ENCODE data around the gene AKIP1.
"Not testable (repeated sequence)": the region's sequence is repeated elsewhere in the genome, so short reads cannot be mapped to it uniquely, and the experiment has no call there.

AKIP1 gene, protein sequence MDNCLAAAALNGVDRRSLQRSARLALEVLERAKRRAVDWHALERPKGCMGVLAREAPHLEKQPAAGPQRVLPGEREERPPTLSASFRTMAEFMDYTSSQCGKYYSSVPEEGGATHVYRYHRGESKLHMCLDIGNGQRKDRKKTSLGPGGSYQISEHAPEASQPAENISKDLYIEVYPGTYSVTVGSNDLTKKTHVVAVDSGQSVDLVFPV

DNA sequence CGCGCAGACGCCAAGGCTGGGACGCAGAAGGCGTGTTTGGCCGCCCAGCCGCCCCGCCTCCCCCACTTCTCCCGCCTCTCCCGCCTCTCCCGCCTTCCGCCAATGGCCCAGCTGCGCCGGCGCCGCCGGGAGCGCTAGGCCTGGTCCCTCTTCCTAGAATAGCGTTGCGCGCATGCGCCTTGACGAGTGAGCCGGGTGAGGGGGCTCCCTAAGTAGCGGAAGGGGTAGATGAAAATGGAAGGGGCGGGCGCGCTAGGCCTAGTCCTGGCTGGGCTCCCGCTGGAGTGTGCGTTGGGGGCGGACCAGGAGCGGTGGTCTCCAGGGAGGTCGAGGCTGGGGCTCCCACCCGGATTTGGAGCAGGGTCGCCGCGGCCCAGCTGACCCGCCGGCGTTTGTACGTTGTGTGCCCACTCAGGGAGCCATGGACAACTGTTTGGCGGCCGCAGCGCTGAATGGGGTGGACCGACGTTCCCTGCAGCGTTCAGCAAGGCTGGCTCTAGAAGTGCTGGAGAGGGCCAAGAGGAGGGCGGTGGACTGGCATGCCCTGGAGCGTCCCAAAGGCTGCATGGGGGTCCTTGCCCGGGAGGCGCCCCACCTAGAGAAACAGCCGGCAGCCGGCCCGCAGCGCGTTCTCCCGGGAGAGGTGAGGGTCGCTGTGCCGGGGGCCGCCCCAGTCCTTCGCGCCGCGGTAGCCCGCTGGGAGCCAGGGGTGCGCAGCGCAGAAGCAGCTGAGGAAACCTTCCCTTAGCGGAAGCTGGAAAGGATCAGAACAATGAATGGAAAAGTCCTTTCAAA, at the start of gene AKIP1:
AKIP1 (plus strand) TSS at position 161 of the 795 bp plus-strand sequence; CDS start at position 422, 261 bp downstream.
- DNase-seq: peak; percentile 95 to 98

DNA sequence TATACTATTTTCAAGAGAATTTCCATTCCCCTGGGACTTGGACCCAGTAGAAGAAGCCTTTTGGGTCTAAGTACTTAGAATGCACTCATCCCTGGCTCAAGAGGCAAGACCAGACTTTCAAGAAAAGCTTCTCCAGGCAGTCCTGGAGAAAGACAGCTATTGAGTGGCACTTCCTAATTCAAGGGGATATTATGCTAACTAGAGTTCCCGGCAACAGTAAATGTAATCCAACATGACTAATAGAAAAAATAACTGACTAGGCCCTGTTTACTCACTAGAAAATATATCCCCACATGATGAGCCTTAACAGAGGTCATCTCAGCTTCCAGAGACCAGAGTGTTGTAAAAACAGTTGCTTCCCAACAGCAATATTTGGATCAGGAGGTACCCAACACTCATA, 47.2 kb upstream of the AKIP1 start:
- DNase-seq: no peak

DNA sequence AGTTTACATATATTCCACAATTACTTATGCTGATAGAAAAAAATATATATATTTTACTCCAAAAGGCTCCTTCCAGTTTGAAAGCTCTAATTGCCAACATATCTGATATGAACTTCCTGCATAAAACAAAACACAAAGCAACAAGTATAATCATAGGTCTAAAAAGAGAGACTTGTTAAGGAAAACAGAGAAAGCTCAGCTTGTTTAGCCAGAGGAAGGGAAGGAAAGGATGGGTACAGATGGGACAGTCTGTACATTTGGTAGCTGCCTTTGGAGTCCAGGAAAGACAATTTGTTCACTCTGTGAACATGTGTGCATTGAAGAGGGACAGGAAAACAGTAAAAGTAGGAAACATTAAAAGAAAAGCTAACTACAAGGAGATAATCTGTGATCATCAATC, 45.7 kb upstream of the AKIP1 start:
- no peak for DNase-seq

DNA sequence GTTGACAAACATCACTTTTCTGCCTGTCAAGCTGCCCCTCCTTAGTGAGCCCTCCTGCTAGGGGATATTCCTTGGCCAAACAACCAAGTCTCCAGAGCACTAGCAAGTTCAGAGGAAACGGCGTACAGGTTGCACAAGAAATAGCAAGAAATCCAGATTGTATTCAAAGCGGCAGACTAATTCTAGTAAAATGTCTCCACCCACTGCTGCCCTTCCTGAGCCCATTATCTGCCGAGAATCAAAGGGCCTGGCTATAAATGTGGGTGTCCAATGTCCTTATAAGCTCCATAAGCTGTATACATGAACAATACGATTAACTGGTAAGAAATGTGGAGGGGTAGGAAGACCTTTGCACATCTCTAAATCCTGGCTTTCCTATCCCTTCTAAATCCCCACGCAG, 44.0 kb upstream of the AKIP1 start:
- peak in 1 of 2 experiments; percentile 12 for DNase-seq

DNA sequence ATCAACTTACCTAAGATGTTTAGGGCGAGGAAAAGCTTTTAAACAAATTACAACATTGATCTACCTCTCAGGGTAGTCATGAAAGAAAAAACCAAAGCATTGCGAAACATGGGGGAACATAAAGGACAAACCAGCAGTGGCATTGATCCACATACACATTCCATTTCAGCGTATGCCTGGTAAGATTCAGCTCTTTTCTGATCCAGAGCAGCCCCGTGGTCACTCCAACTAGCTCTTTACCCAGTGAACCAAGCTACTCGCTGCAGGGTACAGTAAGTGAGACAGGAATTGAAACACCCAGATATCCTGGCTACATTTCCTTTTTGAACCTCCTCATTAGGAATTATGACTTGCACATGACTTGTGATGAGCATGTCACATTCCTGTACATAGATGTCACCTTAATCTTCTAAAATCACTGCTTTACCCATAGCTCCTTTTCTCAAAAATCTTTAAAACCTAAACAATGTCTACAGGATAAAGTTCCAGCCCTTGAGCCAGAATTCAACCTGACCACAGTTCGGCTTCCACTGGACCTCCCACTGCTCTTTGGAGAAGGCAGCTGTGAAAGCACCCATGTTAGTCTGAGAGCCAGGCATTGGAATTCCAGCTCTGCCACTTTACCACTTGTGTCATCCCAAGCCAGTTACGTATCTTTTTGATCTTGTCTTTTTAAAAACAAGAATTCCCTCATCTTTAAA, 42.9 kb upstream of the AKIP1 start:
- no peak for DNase-seq

DNA sequence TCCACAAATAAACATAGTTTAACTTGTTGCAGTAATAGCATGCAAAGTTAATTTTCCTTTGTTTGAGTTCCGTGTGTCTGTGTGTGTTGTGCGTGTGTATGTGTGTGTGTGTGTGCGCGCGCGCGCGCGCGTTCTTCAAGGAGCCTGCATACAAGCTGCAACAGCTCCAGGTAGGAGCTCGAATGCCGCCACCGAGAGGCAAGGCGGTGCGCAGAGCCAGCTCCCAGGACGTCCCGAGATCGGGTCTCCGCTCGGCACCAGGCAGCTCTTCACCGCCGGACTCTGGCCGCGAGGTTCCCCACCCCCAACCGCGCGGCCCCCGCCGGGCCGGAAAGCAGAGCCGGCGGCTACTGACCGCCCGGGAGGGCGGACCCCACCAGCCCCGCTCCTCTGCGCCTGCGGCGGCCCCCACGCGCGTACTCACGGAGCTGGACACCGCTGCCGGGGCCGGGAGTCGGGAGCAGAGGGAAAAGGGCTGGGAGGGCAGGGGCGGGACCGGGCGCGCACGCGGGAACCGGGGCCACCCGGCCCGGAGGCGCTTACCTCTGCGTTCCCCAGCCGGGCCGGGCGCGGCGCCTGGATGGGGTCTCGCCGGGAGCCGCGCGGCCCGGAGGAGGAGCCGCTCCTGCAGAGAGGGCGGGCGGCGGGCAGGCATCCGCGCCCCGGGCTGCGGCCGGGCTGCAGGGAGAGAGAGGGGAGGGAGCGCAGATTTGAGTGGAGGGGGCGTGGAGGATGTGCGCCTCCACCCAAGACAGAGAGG, 40.4 kb upstream of the AKIP1 start:
- peak; percentile 67 to 84 for DNase-seq

DNA sequence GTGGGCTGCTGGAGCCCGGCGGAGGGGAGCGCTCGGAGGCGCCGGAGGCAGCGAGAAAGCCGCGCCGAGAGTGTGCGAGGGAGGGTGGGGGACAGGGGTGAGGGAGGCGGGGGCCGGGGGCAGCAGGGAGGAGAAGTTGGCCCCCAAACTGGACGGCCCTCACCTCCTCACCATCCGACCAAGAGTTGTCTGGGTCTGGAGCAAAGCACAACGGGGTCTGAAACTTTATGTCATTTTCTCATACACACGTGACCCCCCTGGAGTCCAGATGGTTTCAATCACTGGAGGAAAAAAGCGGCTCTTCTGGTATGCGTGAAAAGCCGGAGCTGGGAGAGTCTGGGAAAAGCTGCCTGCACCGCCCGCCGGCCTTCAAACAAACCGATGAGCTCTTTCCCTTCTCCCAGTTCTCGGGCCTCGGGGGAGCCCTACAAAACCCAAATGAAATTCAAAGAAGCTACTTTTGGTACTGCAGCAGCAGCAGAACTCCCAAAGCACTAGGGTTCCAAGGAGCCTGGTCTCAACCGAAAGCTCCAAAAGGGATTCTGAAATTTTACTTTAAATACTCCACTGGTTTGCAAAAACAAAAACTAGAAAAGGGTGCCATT, 39.7 kb upstream of the AKIP1 start:
- peak; percentile 56 to 70 for DNase-seq

DNA sequence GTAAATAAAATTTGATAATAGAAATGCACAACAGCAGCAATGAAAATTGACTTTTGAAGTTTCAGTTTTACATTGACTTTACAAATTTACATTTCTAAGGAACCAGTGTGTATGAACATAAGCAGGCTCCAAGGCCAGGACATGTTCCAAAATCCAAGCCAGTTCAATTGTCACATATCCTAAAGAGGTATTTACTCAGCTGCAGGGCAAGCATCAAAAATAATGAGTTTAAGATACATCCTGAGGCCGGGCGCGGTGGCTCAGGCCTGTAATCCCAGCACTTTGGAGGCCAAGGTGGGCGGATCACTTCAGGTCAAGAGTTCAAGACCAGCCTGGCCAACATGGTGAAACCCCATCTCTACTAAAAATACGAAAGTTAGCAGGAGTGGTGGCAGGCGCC, 39.0 kb upstream of the AKIP1 start:
- DNase-seq: no peak

DNA sequence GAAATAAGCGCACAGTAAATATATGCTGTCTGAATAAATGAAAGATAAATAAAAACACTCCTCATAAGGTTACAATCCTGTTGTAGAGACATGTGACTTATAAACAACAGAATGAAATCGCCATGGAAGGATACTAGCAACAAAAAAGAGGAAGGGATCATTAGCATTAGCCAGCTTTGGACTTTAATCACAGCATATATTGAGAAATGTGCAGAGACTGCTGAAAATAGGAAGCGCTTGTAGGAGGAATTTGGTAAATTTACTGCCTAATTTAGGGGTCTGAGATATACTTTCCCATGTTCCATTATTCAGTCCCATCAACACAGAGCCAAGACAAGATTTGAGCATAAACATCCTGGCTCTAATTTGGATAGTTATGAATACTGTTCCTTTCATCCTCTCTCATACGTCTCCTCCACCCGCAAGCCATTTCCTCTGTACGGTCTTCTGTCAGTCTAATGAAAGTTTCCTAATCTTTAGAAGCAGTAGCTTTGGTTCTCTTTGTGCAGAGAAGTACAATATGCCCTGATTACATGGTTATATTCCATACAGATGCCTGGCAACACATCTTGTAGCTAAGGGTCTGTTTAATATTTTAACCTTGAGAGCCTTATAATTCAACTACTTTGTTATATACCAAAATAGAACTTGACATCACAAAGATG, 37.1 kb upstream of the AKIP1 start:
- no peak for DNase-seq

DNA sequence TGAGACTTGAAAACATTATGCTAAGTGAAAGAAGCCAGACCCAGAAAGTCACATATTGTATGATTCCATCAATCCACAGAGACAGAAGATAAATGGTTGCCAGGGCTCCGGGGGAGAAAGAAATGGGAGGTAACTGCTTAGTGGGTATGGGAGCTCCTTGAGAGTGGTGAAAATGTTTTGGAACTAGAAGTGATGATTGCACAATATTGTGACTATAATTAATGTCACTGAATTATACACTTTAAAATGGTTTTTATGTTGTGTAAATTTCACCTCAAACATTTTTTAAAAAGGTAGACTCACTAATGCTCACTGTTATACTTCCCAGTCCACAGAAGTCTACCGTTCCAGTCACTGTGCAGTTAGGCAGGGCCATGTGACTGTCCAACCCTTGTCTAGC, 32.2 kb upstream of the AKIP1 start:
- DNase-seq: no peak

DNA sequence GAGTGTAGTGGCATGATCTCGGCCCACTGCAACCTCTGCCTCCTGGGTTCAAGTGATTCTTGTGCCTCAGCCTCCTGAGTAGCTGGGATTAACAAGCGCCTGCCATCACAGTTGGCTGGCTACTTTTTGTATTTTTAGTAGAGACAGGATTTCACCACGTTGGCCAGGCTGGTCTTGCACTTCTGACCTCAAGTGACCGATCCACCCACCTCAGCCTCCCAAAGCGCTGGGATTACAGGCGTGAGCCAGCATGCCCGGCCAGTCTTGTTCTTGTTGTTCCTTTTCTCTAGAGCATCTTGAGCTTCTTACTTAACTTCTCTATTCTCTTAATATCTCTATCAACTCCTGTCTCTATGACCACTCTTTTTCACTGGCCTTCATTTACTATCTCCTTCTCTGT, 29.4 kb upstream of the AKIP1 start:
- DNase-seq: not testable (repeated sequence)

DNA sequence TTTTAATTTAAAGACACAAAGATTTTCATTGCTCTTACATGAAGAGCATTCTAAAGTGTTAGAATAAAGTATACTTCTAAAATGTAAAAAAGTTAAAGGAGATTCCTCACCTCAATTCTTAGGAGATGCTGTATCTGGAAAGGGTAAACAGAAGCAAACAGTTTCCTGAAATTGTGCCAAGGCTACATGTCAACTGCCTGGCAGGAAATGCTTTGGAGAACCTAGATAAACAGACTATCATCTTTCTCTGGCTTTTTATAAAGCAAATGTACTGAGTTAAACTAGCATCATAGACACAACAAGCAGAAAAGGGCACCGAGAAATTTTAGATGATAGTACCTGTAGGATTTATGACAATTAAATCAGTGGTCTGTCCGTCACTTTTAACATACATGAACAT, 24.7 kb upstream of the AKIP1 start:
- DNase-seq: no peak

DNA sequence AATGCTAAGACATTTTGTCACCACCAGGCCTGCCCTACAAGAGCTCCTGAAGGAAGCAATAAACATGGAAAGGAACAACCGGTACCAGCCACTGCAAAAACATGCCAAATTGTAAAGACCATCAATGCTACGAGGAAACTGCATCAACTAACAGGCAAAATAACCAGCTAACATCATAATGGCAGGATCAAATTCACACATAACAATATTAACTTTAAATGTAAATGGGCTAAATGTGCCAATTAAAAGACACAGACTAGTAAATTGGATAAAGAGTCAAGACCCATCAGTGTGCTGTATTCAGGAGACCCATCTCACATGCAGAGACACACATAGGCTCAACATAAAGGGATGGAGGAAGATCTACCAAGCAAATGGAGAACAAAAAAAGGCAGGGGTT, 19.8 kb upstream of the AKIP1 start:
- DNase-seq: not testable (repeated sequence)

DNA sequence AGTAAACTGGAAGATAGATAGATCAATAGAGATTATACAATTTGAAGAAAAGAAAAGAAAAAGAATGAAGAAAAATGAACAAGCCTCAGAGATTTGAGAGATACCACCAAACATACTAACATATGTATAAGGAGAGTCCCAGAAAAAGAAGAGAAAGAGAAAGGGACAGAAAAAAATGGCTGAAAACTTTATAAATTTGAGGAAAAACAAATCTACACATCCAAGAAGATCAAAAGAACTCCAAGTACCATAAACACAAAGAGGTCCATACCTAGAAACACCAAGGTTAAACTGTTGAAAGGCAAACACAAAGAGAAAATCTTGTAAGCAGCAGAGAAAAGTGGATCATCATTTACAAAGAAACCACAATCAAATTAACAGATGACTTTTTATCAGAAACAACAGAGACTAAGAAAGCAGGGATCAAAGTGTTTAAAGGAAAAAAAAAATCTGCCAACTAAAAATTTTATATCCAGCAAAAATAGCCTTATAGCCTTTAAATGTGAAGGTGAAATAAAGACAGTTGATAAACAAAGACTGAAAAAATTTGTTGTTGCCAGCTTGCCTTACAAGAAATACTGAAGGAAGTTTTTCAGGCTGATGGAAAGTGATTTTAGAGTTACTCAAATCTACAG, 11.8 kb upstream of the AKIP1 start:
- no peak for DNase-seq

DNA sequence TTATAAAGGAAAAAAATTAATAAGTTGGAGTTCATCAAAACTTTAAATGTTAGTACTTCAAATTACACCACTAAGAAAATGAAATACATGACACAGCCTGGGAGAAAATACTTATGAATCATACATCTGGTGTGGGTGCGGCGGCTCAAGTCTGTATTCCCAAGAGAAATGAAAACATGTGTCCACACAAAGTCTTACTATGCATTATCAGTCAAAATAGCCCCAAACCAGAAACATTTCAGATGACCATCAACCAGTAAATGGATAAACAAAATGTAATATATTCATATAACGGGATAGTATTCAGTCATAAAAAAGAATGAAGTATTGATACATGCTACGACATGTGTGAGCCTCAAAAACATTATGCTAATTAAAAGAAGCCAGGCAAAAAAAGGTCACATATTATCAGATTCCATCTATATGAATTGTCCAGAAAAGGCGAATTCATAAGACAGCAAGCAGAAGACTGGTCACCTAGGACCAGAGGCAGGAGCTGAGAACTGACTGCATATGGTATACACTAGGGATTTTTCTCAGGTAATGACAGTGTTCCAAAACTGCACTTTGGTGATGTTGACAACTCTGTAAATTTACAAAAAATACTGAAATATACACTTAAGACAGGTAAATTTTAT, 5.3 kb upstream of the AKIP1 start:
- DNase-seq: no peak

DNA sequence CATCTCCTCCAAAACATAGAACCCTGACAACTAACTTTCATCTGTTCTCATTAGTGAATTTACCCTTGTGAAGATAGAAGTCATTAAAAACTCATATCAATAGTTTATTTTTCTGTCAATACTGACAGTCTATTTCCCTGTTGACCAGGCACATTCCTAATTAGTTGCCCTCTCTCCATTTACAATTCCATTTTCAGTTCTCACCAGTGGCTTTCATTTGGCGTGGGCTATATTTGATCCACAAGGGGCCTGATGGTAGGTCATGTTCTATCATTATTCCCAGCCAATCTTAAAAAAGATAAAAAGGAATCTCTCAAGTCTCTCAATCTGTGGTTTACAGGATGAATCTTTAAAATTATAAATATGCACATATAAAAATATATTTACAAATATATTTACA, 3.9 kb upstream of the AKIP1 start:
- no peak for DNase-seq

DNA sequence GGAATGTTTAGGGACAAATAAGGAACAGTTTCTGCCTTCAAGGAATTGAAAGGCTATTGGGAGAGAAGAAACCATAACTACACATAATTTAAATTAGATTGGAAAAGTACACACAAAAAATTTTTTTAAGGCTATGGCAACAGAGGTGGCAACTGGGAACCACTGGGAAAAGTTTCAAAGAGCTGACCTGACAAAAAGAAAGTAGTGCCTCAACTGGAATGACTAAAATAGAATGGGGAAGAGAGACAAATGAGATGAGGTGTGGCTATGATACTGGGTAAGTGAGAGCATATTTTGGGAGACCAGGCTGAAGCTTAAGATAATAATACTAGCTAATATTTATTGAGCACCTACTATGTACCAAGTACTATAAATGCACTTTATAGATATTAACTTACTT, 2.9 kb upstream of the AKIP1 start:
- DNase-seq: no peak

DNA sequence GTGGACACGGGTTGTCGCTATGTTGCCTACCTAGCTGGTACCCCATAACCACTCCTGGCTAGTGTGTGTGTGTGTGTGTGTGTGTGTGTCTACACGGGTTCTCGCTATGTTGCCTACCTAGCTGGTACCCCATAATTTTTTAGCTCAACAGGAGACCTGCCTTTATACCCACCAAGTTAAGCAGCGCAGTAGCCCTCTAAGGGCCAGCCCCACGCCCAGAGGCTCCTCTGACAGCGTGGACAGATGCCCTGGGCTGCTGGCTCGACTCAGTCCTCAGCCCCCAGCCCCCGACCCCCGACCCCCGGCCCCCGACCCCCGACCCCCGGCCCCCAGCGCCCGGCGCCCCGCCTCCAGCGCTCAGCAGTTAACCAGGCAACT, 351 bp upstream of the AKIP1 start:
- no peak for DNase-seq

DNA sequence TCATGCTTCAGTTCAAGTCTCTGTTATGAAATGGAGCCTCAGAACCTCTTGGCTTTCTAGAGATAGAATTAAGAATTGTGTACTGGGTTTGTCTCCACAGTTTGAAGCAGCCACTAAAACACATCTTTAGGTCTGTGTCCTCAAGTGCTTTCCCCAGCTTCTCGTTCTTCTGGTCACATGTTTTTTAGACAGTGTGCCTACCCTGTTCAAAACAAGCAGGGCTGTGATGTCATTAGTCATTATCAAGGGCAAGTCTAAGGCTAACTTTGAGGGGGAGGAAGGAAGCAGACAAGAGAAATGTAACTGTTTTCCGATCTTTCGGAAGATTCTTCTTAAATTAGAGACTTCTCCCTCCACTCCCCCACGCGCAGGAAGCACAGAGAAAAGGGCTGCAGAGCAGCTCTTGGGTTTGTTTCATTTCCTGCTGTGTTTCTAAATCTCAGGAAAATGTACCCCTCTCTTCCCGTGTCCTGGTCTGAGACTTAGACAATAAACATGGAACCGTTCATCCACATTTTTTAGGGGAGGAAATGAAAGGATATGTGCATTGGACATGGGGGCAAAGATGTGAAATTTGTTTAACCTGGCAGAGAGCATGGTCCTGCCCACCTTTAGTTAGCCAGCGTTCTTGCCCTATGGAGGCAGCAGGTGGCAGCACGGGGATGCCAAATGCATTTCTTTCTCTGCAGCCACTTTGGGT, 3.1 kb downstream of the AKIP1 start:
- DNase-seq: peak; percentile 30 to 68

DNA sequence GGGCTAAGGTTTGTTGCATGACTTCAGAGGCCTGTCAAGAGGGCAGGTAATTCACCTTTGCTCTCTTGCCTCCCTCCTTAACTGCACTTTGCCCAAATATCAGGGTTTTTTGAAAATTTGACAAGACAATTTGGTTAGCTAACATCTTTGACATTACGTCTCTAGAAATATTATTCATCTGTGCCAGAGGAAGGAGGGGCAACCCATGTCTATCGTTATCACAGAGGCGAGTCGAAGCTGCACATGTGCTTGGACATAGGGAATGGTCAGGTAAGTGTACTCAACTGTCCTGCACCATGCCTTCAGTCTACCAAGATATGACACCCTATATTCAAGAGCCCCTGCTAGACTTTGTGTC, 3.7 kb downstream of the AKIP1 start:
- no peak for DNase-seq
